ENCODE data around the gene EPB41L2.
"Not testable (repeated sequence)": the region's sequence is repeated elsewhere in the genome, so short reads cannot be mapped to it uniquely, and the experiment has no call there.

The EPB41L2 gene

DNA sequence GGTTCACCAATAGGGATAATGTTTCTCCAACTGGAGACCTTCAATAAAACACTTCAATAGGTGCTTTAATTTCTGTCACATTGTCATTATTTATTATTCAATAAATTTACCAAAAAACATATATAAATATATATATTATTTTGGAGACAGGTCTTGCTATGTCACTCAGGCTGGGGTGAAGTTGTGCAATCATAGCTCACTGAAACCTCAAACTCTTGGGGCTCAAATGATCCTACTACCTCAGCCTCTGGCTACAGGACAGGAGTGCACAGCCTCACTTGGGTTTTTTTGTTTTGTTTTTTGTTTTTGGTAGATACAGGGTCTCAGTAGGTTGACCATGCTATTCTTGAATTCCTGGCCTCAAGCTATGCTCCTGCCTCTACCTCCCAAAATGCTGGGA, 226.0 kb downstream of the EPB41L2 start:
- no peak for DNase-seq (ENCODE audit: low read depth)

- DNase-seq (ENCODE audit: low read depth) = no peak
These were observed 226.9 kb downstream of the EPB41L2 start for GRCh38 chr6:130836055-130836640.

GRCh38 chr6:130834482-130835251, 228.4 kb downstream of the EPB41L2 start:
- no peak for DNase-seq (ENCODE audit: low read depth)

DNA sequence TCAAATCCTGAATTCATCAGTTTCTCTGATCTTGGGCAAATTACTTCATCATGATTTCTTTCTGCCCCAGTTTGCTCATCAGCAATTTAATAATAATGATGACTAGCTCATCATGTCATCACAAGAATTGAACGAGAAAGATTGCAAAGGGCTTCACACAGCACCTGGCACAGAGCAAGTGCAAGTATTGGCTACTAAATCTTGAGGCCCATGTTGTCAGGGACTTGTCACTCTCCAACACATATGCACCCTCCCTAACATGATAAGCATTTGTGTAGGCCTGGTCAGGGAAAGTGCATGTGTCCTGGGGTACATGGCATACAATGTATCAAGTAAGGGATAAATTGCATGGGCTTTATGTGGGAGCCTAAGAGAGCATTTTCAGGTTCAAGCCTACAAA, 229.5 kb downstream of the EPB41L2 start:
- DNase-seq (ENCODE audit: low read depth) = no peak

DNA sequence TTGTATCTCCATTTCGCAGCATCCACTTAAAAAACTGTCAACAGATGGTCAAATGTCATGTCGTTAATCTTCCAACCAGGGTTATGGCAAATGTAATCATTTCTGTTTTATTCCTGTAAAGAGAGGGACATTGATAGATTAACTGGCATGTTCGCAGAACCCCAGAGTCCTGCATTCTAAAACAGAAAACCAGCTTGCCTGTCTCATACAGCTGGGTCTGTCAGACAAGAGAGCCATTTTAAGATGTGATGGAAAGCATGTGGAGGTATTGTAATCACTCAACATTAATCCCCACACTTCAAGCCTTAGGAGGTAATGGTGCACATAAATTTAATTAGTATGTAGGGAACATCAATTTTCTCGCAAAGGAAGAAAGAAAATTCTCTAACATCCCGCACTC, 231.4 kb downstream of the EPB41L2 start:
- no peak for DNase-seq (ENCODE audit: low read depth)

DNA sequence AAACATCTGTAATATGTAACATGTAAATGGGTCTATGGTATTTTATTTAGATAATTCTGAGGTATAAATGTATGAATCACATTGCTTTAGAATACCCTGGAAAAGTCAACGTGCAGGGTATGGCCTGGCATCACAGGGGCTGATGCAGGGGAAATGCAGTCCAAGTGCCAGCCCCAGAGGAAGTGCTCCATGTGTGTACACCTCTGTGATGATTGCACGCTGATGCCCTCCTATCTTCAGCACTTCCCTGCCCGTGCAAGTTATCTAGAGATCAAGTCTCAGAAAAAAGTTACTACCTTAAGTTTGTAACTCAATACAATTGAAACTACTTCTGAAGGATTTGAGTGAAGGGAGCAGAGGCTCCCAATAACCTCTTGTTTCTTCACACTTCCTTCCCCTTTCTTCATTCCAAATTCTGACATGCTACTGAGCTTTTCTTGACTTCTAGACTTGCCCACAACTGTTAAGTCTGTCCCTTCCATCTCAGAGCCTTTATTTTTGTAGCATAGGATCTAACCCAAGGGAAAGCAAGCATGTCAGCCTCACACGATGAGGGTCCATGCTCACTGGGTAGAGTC, 233.6 kb downstream of the EPB41L2 start:
- no peak for DNase-seq (ENCODE audit: low read depth)

DNA sequence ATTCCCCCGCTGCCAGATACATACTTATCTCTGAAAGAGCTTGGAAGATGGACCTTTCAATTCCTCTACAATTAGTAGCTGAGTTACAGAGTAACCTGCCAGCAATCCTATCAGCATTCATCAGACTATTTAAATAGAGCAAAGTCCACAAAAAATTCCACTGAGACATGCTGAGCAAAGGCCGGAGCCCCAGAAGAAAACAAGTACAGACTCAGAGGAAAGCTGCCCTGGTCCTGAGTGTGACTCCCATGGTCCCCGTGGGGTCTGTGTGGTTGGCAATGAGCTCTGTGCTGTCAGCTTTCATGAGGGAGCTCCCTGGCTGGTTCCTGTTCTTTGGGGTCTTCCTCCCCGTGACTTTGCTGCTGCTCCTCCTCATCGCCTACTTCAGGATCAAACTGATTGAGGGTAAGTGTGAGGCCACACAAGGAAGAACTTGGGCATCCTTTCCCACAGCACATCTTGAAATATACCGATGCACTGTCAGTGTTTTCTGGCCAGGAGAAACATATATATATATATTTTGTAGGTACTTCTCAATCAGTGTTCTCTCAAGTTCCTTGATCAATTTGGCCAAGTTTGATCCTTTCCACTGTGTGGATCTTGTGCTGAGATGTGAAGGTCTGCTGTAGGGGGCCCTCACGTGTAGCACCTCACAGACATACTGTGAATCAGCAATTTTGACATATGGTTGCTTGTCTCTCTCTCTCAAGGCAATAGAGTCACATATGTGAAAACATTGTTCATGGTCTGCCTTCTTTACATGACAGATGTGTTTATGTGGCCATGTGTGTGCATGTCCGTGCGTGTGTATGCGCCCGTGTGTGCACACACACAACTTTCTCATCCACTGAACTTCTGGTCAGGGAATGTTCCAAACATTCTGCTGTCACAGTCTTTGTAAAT, 235.5 kb downstream of the EPB41L2 start, which contains the start of gene SMLR1:
Gene SMLR1, plus strand, starts transcription at position 160 of the 903 bp plus-strand sequence. Its CDS starts 8 bp downstream, at position 168.
- DNase-seq (ENCODE audit: low read depth) = no peak

DNA sequence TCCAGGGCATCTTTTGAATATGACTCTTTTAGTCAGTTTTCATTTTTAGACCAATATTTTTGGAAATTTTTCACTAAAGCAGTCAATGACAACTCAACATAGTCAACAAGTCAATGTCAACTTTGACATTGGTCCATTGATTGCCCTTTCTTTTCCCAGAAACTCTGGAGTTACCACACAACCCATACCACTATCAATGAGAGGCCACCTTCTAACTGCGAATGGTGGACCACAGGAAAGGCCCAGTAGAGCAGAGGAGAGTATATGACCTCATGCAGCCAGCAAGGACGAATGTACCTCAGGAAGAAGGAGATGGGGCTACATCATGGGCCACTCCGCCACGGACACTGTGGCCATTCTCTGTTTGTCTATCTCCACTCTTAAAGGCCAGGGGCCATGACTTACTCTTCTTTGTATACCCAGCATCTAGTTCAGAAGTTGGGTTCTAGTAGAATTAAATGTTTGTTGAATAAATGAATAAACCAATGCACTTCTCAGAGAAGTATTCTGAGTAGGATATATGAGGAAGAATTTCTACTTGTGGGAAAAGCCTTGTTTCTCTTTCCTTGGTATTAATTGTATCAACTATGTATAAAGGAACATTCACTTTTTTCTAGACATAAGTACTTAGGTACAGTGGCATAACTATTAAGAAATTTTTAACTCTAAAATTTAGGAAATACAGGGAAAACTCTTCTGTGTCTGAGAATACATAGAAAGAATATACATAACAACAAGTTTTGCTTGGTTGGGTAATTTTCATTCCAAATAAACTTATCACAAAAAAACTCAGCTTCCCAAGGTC, 236.4 kb downstream of the EPB41L2 start:
- no peak for DNase-seq (ENCODE audit: low read depth)

GRCh38 chr6:130825772-130826441, 237.1 kb downstream of the EPB41L2 start:
- DNase-seq (ENCODE audit: low read depth) = no peak

DNA sequence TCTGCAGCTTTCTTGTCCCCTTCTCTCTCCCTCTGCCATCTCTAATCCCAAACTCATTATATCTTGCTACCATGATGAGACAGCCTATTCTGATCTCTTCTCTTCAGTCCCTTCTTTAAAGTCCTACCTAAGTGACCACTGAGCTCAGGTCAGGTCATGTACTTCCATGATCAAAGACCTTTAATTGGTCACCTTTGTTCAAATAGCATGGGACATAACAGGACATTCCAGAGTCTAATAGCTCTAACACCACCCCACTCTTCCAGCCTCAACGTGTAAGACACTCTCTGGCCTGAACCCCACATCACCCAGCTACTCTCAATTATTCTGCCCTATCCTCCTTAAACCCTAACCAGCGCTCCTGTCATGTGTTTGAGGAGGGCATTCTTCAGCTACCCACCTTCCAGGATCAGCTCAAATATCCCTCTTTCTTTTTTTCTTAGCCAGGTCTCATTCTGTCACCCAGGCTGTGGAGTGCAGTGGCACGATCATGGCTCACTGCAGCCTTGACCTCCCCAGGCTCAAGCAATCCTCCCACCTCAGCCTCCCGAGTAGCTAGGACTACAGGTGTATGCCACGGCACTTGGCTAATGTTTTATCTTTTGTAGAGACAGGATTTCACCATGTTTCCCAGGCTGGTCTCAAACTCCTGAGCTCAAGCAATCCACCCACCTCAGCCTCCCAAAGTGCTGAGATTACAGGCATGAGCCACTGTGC, 237.9 kb downstream of the EPB41L2 start:
- no peak for DNase-seq (ENCODE audit: low read depth)

GRCh38 chr6:130822736-130823135, 240.3 kb downstream of the EPB41L2 start:
- DNase-seq (ENCODE audit: low read depth) = no peak

DNA sequence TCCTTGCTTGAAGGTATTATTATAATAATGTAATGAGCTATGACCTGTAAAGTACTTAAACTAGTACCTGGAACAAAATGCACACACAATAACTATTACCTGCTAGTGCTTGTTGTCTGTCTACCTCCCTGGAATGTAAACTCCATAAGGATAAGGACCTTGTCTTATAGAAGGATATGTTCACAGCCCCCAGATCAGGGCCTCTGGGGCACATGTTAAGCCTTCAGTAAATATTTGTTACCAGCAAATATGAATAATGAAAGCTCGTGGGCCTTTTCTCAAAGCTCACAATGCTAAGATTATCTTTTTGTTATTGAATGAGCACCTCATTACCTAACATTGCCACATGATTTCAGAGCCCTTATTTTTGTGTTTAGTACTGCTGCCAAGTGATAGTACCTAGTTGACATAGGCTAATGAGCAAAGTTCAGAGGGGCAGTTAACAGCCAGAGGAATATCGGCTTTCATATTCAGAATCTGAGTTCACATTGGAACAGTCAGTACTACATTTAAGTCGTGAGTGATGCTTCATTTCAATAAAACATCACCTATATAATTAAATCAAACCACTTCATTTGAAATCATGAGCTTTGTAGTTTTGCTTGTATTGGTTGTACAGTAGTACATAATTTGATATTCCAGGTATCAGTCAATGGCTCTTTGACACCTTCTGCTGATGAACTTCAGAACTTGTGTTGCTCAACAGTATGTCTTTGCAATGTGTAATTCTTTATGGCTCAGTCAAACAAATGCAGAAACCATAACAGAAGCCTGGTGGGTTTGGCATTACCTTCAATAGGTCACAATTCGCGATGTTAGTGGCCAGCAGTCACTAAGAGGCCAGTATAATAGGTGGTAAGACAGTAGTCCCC, 247.6 kb downstream of the EPB41L2 start:
- DNase-seq (ENCODE audit: low read depth) = no peak

GRCh38 chr6:130814506-130814905, 248.5 kb downstream of the EPB41L2 start:
- no peak for DNase-seq (ENCODE audit: low read depth)

- no peak for DNase-seq (ENCODE audit: low read depth)
These were observed 251.1 kb downstream of the EPB41L2 start for GRCh38 chr6:130811932-130812331.

GRCh38 chr6:130810307-130811030, 252.6 kb downstream of the EPB41L2 start:
- no peak for DNase-seq (ENCODE audit: low read depth)

DNA sequence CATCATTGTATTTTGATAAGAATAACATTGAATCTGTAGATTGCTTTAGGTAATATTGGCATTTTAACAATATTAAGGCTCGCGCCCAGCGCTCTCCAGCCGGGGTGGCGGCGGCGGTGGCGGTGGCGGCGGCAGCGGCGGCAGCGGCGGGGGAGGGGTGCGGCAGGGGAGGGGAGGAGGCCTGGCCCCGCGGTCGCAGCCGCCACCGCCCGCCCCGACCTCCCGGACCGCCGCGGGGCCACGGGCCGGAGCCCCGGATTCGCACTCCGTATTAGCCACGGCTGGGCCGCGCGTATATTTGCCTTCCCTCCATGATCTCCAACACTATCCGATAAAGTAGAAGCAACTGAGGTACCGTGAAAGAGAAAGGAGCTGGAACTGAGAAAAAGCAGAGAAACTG, 261.7 kb downstream of the EPB41L2 start:
- DNase-seq (ENCODE audit: low read depth) = not testable (repeated sequence)

DNA sequence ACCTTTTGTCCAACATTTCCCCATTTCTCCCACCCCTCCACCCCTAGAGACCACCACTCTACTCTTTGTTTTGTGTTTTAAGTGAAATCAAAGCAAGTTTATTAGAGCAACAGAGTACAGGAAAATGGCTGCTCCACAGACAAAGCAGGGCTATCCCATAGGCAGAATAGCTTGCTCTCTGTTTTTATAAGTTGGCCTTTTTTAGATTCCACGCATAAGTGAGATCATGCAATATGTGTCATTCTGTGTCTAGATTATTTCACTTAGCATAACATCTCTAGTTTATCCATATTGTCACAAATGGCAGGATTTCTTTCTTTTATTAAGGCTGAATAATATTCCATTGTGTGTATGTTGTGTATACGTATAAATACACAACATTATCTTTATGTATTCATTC, 266.0 kb downstream of the EPB41L2 start:
- DNase-seq (ENCODE audit: low read depth) = no peak

GRCh38 chr6:130796313-130796905, 266.6 kb downstream of the EPB41L2 start:
- no peak for DNase-seq (ENCODE audit: low read depth)
